K562 treated with DMSO at 1 percent for 48 hours (cell line): Measurements from ENCODE around the gene C14orf132. TPM values are rescaled to one million over a fixed set of nuclear protein-coding genes. Genes with fewer than 3 reads are reported as not detected.

Experiments used
- total RNA-seq: library from RNA; unstranded; fragments of 300-600 nt; gene quantifications from 2 replicates; pipeline ENCODE4 v1.2.3, GENCODE V29; 2022; ENCODE audit warnings: low replicate concordance; ENCODE audit errors: extremely low read depth

Gene C14orf132
- not detected in 2 replicates for total RNA-seq

DNA sequence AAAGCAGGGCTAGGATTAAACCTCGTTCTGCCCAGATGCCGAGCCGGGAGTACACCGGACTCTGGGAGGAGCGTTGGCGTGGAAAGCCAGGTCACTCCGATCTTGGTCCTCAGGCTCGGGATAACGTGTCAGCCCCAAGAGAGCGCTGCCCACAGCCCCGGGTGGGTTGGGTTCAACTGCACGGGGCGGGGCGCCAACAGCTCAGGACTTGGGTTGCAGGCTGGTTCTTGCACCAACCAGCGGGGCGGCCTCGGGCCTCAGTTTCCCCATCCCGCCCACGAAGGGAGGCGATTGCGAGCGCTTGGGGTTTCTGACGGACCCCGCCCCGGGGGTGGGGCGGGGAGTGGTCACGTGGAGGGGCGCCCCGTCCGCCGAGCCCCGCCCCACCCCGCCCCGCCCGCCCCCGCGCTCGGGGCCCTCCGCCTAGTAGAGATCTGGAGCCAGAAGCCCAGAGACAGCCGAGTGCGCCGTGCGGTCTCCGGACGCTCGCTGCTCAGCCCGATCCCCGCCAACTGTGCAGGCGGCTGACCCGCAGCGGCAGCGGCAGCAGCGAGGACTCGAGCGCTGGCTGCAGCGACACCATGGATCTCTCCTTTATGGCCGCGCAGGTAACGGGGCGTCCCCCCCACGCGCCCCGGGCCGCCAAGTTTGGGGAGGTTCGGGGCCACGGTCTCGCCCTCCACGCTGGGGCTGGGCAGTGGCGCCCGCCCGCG is at the start of gene C14orf132:
C14orf132 (plus strand) TSS at position 443 of the 713 bp plus-strand sequence; CDS start at position 582, 139 bp downstream.

Other genes starting within 250 kb of the C14orf132 start
- gene TUNAR, start 162.5 kb upstream of the C14orf132 start, total RNA-seq: not detected in 2 replicates
- gene BDKRB2, start 165.5 kb downstream of the C14orf132 start, total RNA-seq: not detected in 2 replicates
- gene BDKRB1, start 216.8 kb downstream of the C14orf132 start, total RNA-seq: not detected in 2 replicates